ENCODE data around the gene ZNF532.

DNA sequence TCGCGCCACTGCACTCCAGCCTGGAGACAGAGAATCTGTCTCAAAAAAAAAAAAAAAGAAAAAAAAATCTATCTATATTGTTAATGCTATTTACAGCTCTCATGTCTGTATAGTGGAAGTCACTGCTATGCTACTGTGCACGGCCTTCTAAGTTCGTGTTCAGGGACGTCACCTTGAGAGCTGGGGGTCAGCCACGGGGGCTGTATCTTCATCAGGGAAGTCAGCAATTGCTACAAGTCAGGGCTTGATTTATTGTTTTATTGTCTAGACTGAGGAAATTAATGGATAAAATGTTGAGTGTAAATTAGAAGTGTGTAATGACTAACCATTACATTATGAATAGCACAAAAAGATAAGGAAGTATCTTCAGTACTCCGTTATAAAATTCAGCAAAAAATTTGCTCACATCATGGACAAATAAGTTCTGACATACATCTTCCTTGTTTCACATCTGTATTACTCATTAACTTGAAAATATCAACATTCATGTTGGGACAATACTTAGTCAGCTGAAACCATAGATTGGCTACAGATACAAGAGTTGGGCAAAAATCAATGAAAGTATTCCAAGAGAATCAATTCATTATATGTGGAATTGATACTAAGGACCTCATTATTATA, 138.4 kb downstream of the ZNF532 start:
- TF ChIP-seq, protein P1, sequence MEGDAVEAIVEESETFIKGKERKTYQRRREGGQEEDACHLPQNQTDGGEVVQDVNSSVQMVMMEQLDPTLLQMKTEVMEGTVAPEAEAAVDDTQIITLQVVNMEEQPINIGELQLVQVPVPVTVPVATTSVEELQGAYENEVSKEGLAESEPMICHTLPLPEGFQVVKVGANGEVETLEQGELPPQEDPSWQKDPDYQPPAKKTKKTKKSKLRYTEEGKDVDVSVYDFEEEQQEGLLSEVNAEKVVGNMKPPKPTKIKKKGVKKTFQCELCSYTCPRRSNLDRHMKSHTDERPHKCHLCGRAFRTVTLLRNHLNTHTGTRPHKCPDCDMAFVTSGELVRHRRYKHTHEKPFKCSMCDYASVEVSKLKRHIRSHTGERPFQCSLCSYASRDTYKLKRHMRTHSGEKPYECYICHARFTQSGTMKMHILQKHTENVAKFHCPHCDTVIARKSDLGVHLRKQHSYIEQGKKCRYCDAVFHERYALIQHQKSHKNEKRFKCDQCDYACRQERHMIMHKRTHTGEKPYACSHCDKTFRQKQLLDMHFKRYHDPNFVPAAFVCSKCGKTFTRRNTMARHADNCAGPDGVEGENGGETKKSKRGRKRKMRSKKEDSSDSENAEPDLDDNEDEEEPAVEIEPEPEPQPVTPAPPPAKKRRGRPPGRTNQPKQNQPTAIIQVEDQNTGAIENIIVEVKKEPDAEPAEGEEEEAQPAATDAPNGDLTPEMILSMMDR (IDR thresholded peaks at IDR 0.05) = no peak
- no peak for TF ChIP-seq POLR2A (IDR thresholded peaks at IDR 0.05)
- TF ChIP-seq EP300 (IDR thresholded peaks at IDR 0.05) = no peak
